ENCODE measurements around the gene SORCS2.
"Not testable (repeated sequence)": the region's sequence is repeated elsewhere in the genome, so short reads cannot be mapped to it uniquely, and the experiment has no call there.

The SORCS2 gene

DNA sequence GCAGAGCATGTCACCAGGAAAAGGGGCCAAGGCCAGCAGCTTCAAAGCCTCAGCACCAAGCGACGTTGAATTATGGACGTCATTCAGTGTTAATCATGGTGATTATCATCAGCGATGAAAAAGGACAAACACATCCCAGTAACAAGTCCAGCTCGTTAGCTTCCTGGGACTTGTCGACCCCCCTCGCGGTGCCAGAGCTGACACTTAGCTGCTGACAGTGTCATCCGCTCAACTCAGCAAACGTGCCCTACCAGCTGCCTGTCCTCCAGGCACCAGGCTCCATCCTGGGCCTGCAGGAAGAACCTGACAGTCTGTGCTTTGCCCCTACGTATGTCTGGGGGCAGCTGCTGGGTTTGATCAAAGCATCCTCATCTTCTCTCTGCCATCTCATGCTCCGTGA, 379.4 kb downstream of the SORCS2 start:
- no peak for DNase-seq

GRCh38 chr4:7572894-7573293, 380.6 kb downstream of the SORCS2 start:
- no peak for DNase-seq

DNA sequence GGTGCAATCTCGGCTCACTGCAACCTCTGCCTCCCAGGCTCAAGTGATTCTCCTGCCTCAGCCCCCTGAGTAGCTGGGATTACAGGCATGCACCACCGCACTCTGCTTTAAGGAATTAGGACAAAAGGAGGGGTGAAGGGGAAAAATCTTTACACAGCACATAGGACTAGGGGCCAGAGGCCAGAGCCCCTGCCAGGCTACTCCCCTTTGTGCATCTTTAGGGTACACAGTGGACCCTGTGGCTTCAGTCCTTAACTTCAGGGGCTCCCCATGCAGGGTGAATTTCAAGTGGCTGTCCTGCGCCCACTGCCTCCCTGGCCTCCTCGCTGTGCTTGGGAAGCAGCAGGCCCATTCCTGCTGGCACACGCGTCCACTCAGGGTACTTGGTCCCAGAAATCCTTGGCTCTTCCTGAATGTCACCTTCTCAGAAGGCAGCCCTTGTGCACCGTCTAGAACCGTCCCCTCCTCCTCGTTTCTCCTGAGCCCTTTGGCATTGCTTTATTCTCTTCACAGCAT, 381.3 kb downstream of the SORCS2 start:
- DNase-seq = no peak

GRCh38 chr4:7574287-7575014, 382.1 kb downstream of the SORCS2 start:
- no peak for DNase-seq

DNA sequence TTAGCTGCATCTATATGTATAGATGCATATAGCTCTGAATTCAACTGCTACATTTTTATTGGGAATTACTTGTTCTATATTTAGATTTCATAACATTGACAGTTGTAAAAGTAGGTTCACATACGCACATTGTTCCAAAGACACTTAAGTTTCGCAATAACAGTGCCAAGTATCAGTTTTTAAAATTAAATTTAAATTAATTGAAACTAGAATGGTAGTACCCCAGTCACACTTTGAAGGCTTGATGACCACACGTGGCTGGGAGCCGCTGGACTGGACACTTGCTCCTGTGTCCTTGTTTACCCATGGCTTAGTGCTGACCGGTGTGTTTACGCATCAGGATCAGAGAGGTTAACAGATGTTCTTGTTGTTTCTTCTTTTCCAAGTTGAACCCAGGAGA, 383.1 kb downstream of the SORCS2 start:
- no peak for DNase-seq

- DNase-seq = not testable (repeated sequence)
These were observed 385.2 kb downstream of the SORCS2 start for GRCh38 chr4:7577361-7578039.

DNA sequence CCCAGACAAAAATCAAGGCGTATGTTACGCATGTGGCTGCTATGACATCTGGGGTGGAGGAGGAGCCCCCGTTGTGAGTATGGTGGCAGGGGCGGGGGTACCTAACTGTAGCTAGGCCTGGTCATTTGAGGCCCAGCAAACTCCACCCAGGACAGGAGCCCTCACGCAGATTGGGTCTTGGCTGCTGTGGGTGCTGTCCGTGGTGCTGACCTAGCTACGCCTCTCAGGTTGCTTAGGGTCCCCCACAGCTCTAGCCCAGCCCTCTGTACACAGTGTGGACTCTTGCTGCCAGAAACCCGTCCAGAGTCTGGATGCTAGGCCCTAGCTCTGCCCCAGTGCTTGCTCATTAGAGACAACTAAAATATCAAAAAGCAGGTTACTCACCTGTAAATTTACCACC, 389.1 kb downstream of the SORCS2 start:
- DNase-seq = no peak

GRCh38 chr4:7582313-7583097, 390.2 kb downstream of the SORCS2 start:
- DNase-seq = no peak

DNA sequence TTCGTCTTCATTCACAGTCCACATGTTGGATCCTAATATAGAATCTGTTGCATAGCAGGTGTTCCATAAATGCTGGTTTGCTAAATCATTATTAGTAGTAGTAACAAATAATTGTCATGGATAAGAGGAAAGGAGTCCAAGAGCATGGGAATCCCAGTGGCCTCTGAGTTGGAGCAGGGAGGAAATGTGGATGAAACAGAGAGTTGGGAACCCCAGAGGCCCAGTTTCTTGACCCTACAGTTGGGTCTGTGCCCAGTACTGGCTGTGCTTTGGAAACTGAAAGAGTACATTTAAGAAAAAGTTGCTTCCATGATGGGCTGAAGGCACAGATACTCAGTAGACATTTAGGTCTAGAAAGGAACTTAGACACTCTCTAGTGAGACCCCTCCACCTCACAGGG, 391.8 kb downstream of the SORCS2 start:
- DNase-seq = no peak

DNA sequence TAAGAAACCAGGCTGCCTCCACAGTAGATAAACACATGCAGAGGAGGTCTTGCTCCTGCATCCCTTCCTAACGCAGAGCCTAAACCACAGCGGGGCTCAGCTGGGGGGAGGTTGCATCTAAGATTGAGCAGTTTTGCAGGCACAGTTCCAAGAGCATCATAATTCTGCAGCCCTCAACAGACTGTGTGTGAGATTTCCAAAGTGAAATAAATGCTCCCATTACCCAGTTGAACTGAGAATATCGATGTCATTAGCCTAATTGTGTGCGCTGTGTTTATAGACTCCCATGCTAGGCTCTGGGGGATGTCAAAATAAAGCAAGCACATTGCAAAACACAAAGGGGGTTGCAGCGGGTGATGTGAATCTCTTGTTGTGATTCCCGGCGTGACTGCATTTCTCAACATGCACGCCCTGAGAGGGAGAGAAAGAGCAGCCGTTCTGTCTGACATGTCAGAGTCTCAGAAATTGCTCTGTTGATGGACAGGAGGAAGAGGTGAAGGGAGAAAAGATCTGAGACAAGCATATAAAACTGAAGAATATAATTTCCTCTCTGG, 392.3 kb downstream of the SORCS2 start:
- no peak for DNase-seq

DNA sequence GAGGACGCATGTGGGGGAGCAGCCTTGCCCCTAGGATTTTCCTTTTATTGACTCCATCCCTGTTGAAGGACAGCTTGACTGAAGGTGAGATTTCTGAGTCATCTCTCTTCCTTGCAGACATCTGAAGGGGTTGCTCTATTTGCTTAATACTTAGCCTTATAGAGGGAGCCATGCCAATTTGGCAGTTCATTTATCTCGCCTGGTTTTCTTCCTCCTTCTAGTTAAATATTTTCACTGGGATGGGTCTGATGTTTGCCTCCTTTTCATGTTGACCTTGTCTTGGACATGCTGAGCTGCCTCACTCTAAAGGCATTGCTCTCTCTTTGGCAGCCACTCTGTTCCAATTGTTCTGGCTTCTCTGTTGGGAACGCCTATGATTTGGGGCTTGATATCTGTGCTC, 393.4 kb downstream of the SORCS2 start:
- no peak for DNase-seq

GRCh38 chr4:7587433-7588405, 395.4 kb downstream of the SORCS2 start:
- DNase-seq = no peak

DNA sequence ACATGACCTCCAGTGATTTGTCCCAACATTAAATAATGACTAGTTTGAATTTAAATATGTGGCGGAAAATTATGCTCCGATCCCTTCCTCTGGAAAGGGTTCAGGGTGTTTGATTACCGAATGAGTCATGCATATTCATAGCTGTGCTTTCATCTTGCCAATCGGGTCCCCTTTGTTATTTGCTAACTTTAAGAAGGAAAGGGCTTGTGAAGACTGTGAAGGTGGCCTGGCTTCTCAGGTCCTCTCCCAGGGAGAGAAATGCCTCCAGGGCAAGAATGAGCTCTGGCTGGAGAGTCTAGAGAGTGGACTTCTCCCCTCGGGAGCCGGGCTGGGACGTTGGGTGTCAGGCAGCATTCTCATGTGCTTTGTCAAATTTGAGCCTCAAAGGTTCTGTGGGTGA, 397.9 kb downstream of the SORCS2 start:
- DNase-seq = no peak

DNA sequence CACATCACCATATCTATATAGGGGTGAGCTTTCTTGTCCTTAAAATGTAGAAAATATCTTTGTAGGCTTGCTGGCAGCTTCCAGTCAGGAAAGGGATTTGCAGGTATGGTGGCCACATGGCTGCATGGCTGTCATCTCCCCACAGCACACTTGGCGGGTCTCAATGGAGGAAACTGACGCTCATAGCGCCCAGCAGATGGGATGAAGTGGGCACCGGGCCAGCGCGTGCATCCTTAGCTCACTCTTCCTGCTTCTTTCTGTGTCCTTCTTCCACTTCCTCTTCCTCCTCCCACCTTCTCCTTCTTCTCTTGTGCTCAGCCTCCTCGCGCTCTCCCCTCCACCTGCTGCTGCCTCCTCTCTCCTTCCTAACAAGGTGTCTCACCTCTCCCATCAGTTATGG, 398.6 kb downstream of the SORCS2 start:
- DNase-seq = no peak

DNA sequence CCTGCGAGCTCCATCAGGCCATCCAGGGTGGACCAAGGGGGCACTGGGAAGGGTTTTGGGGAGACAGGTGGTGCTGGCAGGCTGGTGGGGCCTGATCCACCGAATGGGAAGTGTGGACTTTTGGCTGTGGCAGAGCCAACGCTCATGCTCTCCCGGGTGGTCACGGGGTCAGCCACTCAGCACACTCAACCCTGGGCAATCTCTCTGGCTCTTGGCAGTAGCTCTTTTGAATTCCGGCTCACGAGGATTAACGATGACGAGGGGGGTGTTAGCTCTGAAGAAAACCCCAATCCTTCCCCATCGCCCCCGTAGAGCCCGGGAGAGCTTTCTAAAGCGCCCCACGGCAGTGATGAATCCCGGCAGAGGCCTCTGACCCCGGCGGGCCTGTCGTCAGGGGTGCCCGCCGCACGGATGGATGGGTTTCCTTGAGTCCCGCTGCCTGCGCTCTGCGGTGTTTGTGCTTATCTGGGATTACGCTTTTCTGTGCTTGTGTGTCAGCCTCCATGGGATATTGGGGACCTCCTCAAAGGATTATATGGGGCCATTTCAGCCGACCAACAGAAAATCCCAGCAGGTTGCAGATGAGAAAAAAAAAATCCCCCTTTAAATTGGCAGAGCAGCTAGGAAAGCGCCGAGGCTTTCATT, 399.2 kb downstream of the SORCS2 start:
- no peak for DNase-seq

DNA sequence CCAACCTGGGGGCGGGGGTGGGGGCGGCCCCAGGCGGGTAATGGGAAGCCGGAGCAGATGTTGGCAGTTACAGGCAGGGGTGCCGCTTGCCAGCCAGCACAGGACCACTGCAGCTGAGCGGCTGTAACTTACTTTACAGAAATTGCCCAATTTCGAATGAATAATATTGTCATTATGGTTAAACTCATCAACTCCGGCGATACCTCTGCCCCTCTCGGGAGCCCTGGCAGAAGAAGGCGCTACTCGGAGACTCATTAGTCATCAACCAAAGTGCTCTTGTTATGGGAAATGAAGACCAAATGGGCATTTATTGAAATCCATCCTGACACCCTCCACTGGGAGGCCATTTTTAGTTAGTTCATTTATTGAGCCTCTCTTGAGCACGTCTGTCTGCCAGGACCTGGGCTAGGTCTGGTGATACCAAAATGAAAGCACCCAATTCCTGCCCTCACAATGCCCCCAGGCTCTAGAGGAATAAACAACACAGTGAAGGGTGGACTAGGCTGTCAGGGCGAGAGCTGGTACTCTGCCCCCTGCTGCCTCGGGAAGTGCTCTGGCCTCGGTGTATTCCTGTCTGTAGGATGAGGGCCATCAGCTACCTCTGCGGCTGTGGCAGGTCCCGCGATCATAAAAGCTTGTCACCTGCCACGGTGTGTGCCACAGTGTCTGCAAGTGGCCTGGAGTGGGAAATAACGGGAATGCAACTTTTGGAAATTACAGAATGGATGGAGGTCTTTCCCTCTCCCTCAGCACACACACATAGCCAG, 401.5 kb downstream of the SORCS2 start:
- peak; percentile 56 for DNase-seq

DNA sequence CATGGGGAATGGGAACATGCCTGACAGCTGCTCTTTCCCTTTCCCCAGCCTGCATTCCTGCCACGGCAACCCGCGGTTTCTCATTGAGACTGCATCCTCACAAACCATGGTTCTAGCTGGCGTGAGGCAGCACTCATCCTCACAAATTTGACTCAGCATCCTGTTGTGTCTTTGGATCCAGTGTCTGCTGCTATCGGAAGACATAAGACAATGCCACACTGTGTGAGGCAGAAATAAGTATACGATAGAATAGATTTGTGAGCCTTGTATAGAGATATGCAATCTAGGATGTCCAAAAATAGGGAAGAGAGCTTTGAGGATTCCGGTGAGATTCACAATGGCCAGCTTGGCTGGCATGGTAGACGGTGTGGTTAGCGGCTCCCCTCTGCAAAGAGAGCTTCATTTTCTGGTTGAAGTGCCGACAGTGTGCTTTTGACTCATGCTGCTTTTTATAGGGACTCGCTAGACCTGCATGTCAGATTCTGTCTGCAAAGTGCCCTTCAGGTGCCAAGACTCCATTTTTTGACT, 403.7 kb downstream of the SORCS2 start:
- no peak for DNase-seq

DNA sequence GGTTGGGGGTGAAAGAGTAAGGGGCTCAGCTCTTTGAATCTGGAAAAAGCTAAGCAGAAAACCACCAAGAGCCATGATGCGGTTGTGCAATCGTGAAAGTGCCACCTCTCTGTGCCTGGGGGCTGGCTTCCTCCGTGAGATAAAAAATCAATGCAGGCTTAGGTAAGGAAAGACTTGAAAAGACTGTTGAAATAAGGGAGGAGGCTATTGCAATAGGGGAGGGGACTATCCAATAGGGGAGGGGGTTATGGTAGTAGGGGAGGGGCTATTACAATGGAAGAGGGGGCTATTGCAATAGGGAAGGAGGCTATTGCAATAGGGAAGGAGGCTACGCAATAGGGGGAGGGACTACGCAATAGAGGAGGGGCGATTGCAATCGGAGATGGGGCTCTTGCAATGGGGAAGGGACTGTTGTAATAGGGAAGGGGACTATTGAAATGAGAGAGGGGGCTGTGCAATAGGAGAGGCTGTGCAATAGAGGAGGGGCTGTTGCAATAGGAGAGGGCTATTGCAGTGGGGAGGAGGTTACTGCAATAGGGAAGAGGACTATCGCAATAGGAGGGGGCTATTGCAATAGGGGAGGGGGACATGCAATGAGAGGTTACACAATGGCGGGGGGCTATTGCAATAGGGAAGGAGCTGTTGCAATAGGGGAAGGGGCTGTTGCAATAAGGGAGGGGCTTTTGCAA, 404.7 kb downstream of the SORCS2 start:
- no peak for DNase-seq

DNA sequence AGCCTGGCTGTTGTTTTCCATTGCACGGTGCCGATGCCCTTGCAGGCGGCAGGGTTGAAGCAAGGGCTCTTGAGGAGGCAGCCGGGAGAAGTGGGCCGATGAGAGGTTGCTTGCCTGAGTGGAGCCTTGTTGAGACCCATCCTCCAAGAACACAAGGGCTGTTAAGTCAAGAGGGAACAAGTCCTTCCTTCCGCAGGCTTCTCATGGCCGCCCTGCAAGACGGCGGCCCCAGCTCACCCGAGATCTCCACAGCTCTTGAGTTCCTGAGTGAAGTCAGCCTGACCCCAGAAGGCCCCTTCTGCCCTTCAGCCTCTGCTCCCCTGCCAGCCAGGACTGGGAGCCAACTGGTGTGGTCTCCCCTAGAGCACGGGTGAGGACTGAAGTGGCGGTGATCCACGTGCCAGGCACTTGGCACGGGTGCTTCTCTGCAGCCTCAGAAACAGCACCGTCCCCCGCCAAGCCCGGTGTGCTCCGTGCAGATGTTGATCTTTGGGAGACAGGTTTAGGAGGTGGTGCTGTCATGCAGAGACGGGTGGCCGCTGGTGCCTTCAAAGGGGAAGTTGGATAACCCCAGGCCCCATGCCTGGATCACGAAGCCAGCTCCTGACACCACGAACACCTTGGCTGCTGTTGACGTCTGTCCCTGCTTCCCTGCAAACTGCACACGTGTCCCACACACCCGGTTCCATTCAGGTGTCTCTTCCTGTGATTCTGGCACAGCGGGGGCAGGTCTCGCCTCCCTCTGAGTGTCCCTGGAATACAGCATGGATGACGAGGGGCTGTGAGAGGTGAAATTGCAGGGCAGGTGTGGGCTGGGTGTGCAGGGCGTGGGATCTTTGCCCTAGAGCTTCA, 406.8 kb downstream of the SORCS2 start:
- DNase-seq = no peak
